NCI-H526 treated with DMSO at 0.1 percent for 48 hours (cell line): ENCODE measurements around the gene NOP14.
"Not testable (repeated sequence)": the region's sequence is repeated elsewhere in the genome, so short reads cannot be mapped to it uniquely, and the experiment has no call there.

Experiments
- DNase-seq: peaks from one replicate; lab custom pipeline; 2025; lab: John Stamatoyannopoulos, UW

The NOP14 gene

GRCh38 chr4:2931512-2932301, 31.5 kb downstream of the NOP14 start:
- DNase-seq = no peak

GRCh38 chr4:2930758-2931511, 32.3 kb downstream of the NOP14 start:
- no peak for DNase-seq

- DNase-seq = no peak
These were observed 33.0 kb downstream of the NOP14 start for GRCh38 chr4:2930135-2930757.

- no peak for DNase-seq
These were observed 33.7 kb downstream of the NOP14 start for GRCh38 chr4:2929469-2929868.

- no peak for DNase-seq
These were observed 34.7 kb downstream of the NOP14 start for GRCh38 chr4:2928242-2929176.

- DNase-seq = no peak
These were observed 35.5 kb downstream of the NOP14 start for GRCh38 chr4:2927696-2928075.

GRCh38 chr4:2927016-2927695, 36.0 kb downstream of the NOP14 start:
- DNase-seq = no peak

GRCh38 chr4:2925931-2926860, 37.0 kb downstream of the NOP14 start:
- DNase-seq = no peak

- DNase-seq = no peak
These were observed 37.7 kb downstream of the NOP14 start for GRCh38 chr4:2925496-2925895.

- DNase-seq = no peak
These were observed 38.4 kb downstream of the NOP14 start for GRCh38 chr4:2924765-2925301.

- no peak for DNase-seq
These were observed 38.9 kb downstream of the NOP14 start for GRCh38 chr4:2924286-2924685.

GRCh38 chr4:2923668-2924173, 39.5 kb downstream of the NOP14 start:
- DNase-seq = no peak

GRCh38 chr4:2923141-2923551, 40.1 kb downstream of the NOP14 start:
- DNase-seq = no peak

- DNase-seq = peak; percentile 32
These were observed 40.6 kb downstream of the NOP14 start for GRCh38 chr4:2922453-2923101.

- DNase-seq = not testable (repeated sequence)
These were observed 44.5 kb downstream of the NOP14 start for GRCh38 chr4:2918714-2919113.

GRCh38 chr4:2918300-2918699, 44.9 kb downstream of the NOP14 start:
- not testable (repeated sequence) for DNase-seq

- not testable (repeated sequence) for DNase-seq
These were observed 46.5 kb downstream of the NOP14 start for GRCh38 chr4:2916696-2917095.

- no peak for DNase-seq
These were observed 47.4 kb downstream of the NOP14 start for GRCh38 chr4:2915789-2916188.
